ACC112 (cell line): ENCODE measurements around the gene MIDN.

Experiments
- H2AFZ ChIP-seq: fragments of 200-600 bp; sonication (generic); one replicate; pipeline ENCODE4 v1.6.0; 2017; ENCODE audit warnings: antibody characterized with exemption, low read length; ENCODE audit not compliant: unreplicated experiment
- H3K27ac ChIP-seq: fragments of 200-600 bp; sonication (generic); 2 replicates; pipeline ENCODE4 v1.5.1; 2014; ENCODE audit warnings: low read depth, mild to moderate bottlenecking, antibody characterized with exemption, low read length, moderate library complexity
- H3K27me3 ChIP-seq: fragments of 200-600 bp; sonication (generic); 2 replicates; pipeline ENCODE4 v1.6.1; 2014; ENCODE audit warnings: mild to moderate bottlenecking, antibody characterized with exemption, low read length, moderate library complexity, mixed read lengths; ENCODE audit not compliant: insufficient read depth
- H3K36me3 ChIP-seq: fragments of 200-600 bp; sonication (generic); 2 replicates; pipeline ENCODE4 v1.6.1; 2016; ENCODE audit warnings: mild to moderate bottlenecking, antibody characterized with exemption, low read length, moderate library complexity, mixed read lengths; ENCODE audit not compliant: insufficient read depth
- H3K4me1 ChIP-seq: fragments of 200-600 bp; sonication (generic); one replicate; pipeline ENCODE4 v1.6.1; 2016; ENCODE audit warnings: low read length, mixed read lengths; ENCODE audit not compliant: insufficient read depth, unreplicated experiment, control insufficient read depth
- H3K4me3 ChIP-seq: fragments of 200-600 bp; sonication (generic); 2 replicates; pipeline ENCODE4 v1.5.1; 2014; ENCODE audit warnings: mild to moderate bottlenecking, low read depth, low read length
- H3K79me2 ChIP-seq: fragments of 200-600 bp; sonication (generic); one replicate; pipeline ENCODE4 v1.6.0; 2016; ENCODE audit warnings: low read length; ENCODE audit not compliant: control insufficient read depth, unreplicated experiment, insufficient read depth

MIDN gene

GRCh38 chr19:1228161-1228957 lies 20.0 kb upstream of the MIDN start:
- H3K27ac ChIP-seq = no peak overlapping the region
- H3K27me3 ChIP-seq = no peaks in the 10 kb centered on the region
- no peaks in the 10 kb centered on the region for H3K4me1 ChIP-seq
- H2AFZ ChIP-seq = no peak overlapping the region
- no peaks in the 10 kb centered on the region for H3K79me2 ChIP-seq
- H3K4me3 ChIP-seq = no peak overlapping the region
- no peaks in the 10 kb centered on the region for H3K36me3 ChIP-seq

- Histone ChIP-seq H3K36me3 (no peaks in the 10 kb centered on the region), H3K27ac (no peak overlapping the region), H3K79me2 (no peaks in the 10 kb centered on the region), H3K4me1 (no peaks in the 10 kb centered on the region), H3K4me3 (no peak overlapping the region), H2AFZ (no peak overlapping the region), H3K27me3 (no peaks in the 10 kb centered on the region)
Observed at GRCh38 chr19:1229056-1229923, 19.1 kb upstream of the MIDN start.

- H3K4me1 ChIP-seq = no peaks in the 10 kb centered on the region
- H3K36me3 ChIP-seq = no peaks in the 10 kb centered on the region
- no peak overlapping the region for H3K4me3 ChIP-seq
- H2AFZ ChIP-seq = no peak overlapping the region
- no peaks in the 10 kb centered on the region for H3K79me2 ChIP-seq
- no peaks in the 10 kb centered on the region for H3K27me3 ChIP-seq
- H3K27ac ChIP-seq = no peak overlapping the region
Observed at GRCh38 chr19:1229924-1230782, 18.2 kb upstream of the MIDN start.

GRCh38 chr19:1230783-1231489 lies 17.4 kb upstream of the MIDN start:
- Histone ChIP-seq H3K27ac (no peak overlapping the region), H2AFZ (no peak overlapping the region), H3K27me3 (no peaks in the 10 kb centered on the region), H3K79me2 (no peaks in the 10 kb centered on the region), H3K36me3 (no peaks in the 10 kb centered on the region), H3K4me3 (no peak overlapping the region), H3K4me1 (peaks cover 1% of the 10 kb centered on the region)

GRCh38 chr19:1231729-1232637 lies 16.4 kb upstream of the MIDN start:
- no peak overlapping the region for H2AFZ ChIP-seq
- no peak overlapping the region for H3K27ac ChIP-seq
- H3K36me3 ChIP-seq = no peaks in the 10 kb centered on the region
- no peak overlapping the region for H3K4me3 ChIP-seq
- H3K79me2 ChIP-seq = no peaks in the 10 kb centered on the region
- no peaks in the 10 kb centered on the region for H3K27me3 ChIP-seq
- peaks cover 7% of the 10 kb centered on the region for H3K4me1 ChIP-seq

- Histone ChIP-seq H3K27me3 (no peaks in the 10 kb centered on the region), H2AFZ (no peak overlapping the region), H3K4me1 (peaks cover 7% of the 10 kb centered on the region), H3K27ac (no peak overlapping the region), H3K79me2 (no peaks in the 10 kb centered on the region), H3K36me3 (no peaks in the 10 kb centered on the region), H3K4me3 (no peak overlapping the region)
Observed at GRCh38 chr19:1232652-1233072, 15.7 kb upstream of the MIDN start.

GRCh38 chr19:1233115-1233667 lies 15.2 kb upstream of the MIDN start:
- Histone ChIP-seq H2AFZ (no peak overlapping the region), H3K4me3 (no peak overlapping the region), H3K27me3 (no peaks in the 10 kb centered on the region), H3K27ac (no peak overlapping the region), H3K36me3 (no peaks in the 10 kb centered on the region), H3K4me1 (peaks cover 7% of the 10 kb centered on the region), H3K79me2 (no peaks in the 10 kb centered on the region)

GRCh38 chr19:1234051-1234954 lies 14.1 kb upstream of the MIDN start:
- Histone ChIP-seq H3K4me1 (peaks cover 7% of the 10 kb centered on the region), H2AFZ (no peak overlapping the region), H3K36me3 (no peaks in the 10 kb centered on the region)

More at GRCh38 chr19:1234051-1234954, 14.1 kb upstream of the MIDN start:
- no peak overlapping the region for H3K27ac ChIP-seq
- no peaks in the 10 kb centered on the region for H3K27me3 ChIP-seq
- H3K4me3 ChIP-seq = no peak overlapping the region
- H3K79me2 ChIP-seq = no peaks in the 10 kb centered on the region
